GM19025 (cell line): ENCODE measurements around the gene CDKAL1.
"Not testable (repeated sequence)": the region's sequence is repeated elsewhere in the genome, so short reads cannot be mapped to it uniquely, and the experiment has no call there.

Experiments
- ATAC-seq: cut with Tn5 transposase; IDR thresholded peaks from one replicate; pipeline ENCODE4 v1.9.1; 2021; ENCODE audit warnings: mild to moderate bottlenecking, low read depth, moderate library complexity; ENCODE audit not compliant: unreplicated experiment

The CDKAL1 gene

DNA sequence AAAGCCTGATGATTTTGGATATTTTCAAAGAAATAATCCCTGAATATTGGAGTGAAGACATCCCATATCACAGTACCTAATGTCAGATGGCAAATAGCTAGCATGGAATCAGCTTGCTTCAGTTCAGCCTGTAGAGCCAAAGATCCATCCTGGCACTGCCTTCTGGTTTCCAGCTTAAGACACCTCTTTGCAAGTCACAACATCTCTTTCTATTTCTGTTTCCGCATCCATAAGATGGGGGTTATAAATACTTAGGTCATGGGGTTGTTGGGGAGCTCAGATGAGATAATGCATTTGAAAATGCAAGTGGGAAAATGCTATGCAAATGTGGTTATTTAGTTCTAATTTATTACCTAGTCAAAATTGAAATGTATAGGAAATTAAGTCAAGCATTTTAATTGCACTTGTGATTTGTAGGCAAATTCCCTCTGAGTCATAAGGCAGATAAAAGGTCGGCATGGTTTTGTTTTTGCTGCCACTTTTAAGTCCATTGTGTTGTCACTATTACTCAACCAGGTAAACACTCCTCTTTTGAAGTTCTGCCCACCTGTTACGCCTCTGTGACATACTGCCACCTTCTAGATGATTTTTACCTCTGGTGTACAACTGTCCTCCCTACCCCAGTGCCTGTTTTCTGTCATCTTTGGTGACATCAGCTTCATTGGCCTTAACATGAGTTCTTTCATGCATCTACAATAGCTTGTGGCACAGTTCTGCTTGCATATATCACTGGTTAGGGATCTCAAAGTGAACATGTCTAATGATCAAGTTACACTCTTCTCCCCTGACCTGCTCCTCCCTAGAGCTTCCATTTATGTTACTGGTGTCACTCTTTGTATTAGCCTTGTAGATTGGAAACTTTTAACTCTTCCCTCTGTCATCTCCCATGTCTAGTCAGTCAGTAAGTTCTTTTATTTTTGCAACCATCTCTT, 96.6 kb downstream of the CDKAL1 start:
- no peak for ATAC-seq

GRCh38 chr6:20631549-20631924, 97.3 kb downstream of the CDKAL1 start:
- ATAC-seq: no peak

GRCh38 chr6:20632696-20633095, 98.4 kb downstream of the CDKAL1 start:
- no peak for ATAC-seq

DNA sequence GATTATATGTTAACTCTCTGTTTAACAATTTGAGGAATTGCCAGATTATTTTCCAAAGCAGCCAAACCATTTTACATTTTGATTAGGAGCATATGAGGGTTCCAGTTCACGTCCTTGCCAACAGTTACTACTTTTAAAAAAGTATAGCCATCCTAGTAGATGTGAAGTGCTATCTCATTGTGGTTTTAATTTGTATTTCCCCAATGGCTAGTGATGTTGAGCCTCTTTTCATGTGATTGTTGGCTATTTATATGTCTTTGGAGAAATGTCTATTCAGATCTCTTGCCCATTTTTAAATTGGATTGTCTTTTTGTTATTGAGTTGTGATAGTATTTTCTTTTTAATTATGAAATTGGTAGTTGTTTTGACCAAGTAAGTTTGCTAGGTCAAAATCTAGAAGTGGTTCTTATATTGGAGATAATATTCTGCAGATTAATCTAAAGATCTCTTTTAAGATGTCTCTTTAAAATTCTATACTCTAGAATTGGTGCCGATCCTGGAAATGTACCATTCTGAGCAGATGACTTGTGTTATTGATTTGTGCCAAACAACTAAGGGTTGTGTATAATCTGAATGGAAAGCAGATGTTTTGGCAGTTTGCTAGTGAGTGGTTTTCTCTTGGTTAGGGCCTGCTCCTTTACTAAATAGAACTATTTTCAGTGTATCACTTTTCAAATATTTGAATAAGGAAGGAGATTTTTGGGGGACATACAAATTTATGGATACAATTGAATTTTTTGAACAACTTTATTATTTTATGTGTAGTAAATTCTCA, 99.5 kb downstream of the CDKAL1 start:
- ATAC-seq: no peak

DNA sequence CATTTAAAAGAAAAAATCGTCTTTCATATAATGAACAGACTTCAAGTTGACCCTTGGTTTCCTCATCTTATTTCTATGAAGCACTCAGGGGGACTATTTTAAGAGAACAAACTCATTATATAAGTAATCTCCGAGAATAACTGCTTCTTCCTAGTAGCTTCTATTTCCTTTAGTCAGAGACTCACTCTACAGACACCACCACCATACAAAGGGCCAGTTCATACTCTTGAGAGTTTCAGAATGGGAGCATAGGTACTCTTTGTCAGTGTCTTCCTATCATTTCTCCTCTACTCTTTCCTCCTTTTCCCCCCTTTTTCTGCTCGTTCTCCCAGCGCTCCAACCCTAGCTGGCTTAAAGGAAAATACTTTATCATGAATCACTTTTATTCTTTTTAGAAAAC, 104.9 kb downstream of the CDKAL1 start:
- no peak for ATAC-seq

- ATAC-seq: no peak
Observed at GRCh38 chr6:20640181-20640580, 105.9 kb downstream of the CDKAL1 start.

- ATAC-seq: no peak
Observed at GRCh38 chr6:20642441-20642840, 108.2 kb downstream of the CDKAL1 start.

GRCh38 chr6:20644667-20645370, 110.6 kb downstream of the CDKAL1 start:
- no peak for ATAC-seq

DNA sequence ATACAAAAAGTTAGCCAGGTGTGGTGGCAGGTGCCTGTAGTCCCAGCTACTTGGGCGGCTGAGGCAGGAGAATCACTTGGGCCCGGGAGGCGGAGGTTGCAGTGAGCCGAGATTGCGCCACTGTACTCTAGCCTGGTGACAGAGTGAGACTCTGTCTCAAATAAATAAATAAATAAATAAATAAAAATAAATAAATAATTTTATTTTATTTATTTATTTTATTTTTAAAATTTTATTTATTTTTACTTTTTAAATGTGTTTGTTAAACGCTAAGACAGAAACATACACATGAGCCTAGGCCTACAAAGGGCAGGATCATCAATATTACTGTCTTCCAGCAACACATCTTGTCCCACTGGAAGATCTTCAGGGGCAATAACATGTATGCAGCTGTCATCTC, 111.3 kb downstream of the CDKAL1 start:
- ATAC-seq: not testable (repeated sequence)

GRCh38 chr6:20647585-20647984, 113.3 kb downstream of the CDKAL1 start:
- no peak for ATAC-seq

- ATAC-seq: not testable (repeated sequence)
Observed at GRCh38 chr6:20649696-20650470, 115.6 kb downstream of the CDKAL1 start.

- ATAC-seq: no peak
Observed at GRCh38 chr6:20652299-20653084, 118.2 kb downstream of the CDKAL1 start.

DNA sequence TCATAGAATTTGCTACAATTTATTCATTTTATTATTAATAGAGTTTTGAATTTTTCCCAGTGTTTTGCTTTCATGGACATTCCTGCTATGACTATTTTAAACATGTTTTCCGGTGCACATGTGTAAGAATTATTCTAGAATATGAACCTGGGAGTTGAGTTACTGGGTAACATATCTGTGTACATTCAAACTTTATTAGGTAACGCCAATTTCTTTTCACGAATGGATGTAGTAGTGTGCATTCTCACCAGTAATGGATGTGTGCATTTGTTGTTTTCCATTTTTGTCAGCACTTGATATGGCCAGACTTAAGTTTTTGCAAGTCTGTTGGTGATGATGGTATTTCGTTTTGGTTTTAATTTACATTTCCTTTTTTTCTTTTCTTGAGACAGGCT, 118.8 kb downstream of the CDKAL1 start:
- no peak for ATAC-seq

GRCh38 chr6:20655317-20655716, 121.1 kb downstream of the CDKAL1 start:
- no peak for ATAC-seq

DNA sequence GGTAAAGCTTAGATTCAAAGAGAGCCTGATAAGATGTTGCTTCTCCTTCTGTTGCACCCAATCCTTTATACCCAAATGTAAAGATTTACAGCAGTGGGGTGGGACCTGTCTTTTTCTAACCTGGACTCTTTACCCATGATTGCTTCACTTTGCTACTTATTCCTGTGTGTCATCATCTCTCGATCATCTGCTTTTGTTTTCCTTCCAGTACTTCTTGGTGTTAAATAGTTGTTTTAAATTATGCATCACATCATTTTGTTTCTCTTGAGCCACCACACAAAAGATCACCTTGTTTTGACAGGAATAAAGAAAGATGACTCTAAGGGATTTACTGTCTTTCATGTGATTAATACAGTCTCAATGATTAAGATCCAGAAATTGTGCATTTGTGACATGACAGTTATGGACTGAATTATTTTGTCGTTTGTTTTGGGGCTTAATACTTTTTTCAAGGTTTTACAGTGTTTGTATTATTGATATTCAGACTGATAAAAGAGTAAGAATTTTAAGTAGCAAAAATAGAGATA, 123.1 kb downstream of the CDKAL1 start:
- no peak for ATAC-seq

GRCh38 chr6:20658053-20658452, 123.8 kb downstream of the CDKAL1 start:
- ATAC-seq: no peak

GRCh38 chr6:20658516-20658915, 124.3 kb downstream of the CDKAL1 start:
- no peak for ATAC-seq

GRCh38 chr6:20660534-20660933, 126.3 kb downstream of the CDKAL1 start:
- ATAC-seq: no peak

DNA sequence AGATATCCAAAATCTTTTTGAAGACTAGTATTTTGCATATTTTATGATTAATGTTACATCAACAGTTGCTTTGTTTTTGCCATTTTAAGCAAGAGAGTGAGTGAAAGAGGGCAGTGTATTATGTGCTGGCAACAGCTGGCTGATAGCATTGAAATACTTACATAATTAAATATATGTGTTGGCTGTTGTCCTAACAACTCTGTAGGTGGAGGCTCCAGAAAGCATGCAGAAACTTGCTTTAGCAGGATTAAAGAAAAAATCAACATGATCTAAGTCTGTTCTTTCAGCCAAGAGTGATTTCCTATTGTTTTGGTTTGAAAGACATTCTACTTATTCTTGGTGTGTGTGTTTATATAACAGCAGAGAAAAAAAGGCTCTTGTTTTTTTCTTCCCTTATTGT, 127.5 kb downstream of the CDKAL1 start:
- ATAC-seq: no peak
